Sigmoid colon (tissue), 7 donors: ENCODE measurements around the gene FURIN. TPM values are rescaled to one million over a fixed set of nuclear protein-coding genes. Genes with fewer than 3 reads are reported as not detected.

Experiments
- DNase-seq: peaks from one replicate; pipeline ENCODE4 v3.0.0-alpha.2; 2019
- H3K27ac ChIP-seq, 4 donors: fragments of 200-600 bp; sonication (generic); one replicate each; pipeline ENCODE4 v1.5.1; 2016 to 2019; ENCODE audit warnings: mild to moderate bottlenecking in 1 of 4
- H3K27me3 ChIP-seq, 3 donors: fragments of 200-600 bp; sonication (generic); one replicate each; pipeline ENCODE4 v1.5.1; 2019; ENCODE audit warnings: mild to moderate bottlenecking in 1 of 3
- H3K36me3 ChIP-seq, 4 donors: fragments of 200-600 bp; sonication (generic); one replicate each; pipeline ENCODE4 v1.5.1; 2016 to 2019
- H3K4me1 ChIP-seq, 4 donors: fragments of 200-600 bp; sonication (generic); one replicate each; pipeline ENCODE4 v1.5.1; 2017 to 2019
- H3K4me3 ChIP-seq, 4 donors: fragments of 200-600 bp; sonication (generic); one replicate each; pipeline ENCODE4 v1.5.1; 2017 to 2019; ENCODE audit warnings: mild to moderate bottlenecking in 2 of 4, moderate library complexity in 1 of 4
- H3K9me3 ChIP-seq, 4 donors: fragments of 200-600 bp in 3 of 4; sonication (generic) in 3 of 4; one replicate each; pipeline versions ENCODE4 v1.5.1 to v1.6.1; 2013 to 2019
- CTCF ChIP-seq, 4 experiments: fragments of 450-650 bp in 3 of 4; fragments of 200-600 bp in 1 of 4; IDR thresholded peaks; one replicate each; pipeline ENCODE4 v1.5.1; 2016 to 2019; ENCODE audit warnings: antibody characterized with exemption in 4 of 4, mild to moderate bottlenecking in 3 of 4, moderate library complexity in 2 of 4
- EP300 ChIP-seq, 4 donors: sonication (generic); formaldehyde crosslinking; IDR thresholded peaks; one replicate each; pipeline ENCODE4 v1.6.1; 2017; ENCODE audit warnings: antibody characterized with exemption in 4 of 4
- POLR2A ChIP-seq, 2 donors: fragments of 450-650 bp; IDR thresholded peaks; one replicate each; pipeline ENCODE4 v1.6.1; 2016; ENCODE audit warnings: antibody characterized with exemption in 2 of 2, mild to moderate bottlenecking in 2 of 2, moderate library complexity in 2 of 2
- POLR2AphosphoS5 ChIP-seq, 4 donors: sonication (generic); formaldehyde crosslinking; IDR thresholded peaks; one replicate each; pipeline ENCODE4 v1.6.1; 2017; ENCODE audit warnings: antibody characterized with exemption in 4 of 4
- WGBS, 2 donors: extraction: QIAGEN DNeasy Blood & Tissue Kit; methylation state at CpG; one replicate each; pipeline ENCODE4 v1.1.7; 2013; 5-methylcytosine and 5-hydroxymethylcytosine counted together
- intact Hi-C: fragments of 100-400 bp; cut with DNase I; formaldehyde crosslinking; loops from one replicate; pipeline ENCODE4 v1.15.1; 2023
- polyA plus RNA-seq, 3 donors: library from polyadenylated mRNA; stranded (reverse); fragments of 200-250 nt; gene quantifications; one replicate each; pipeline ENCODE4 v1.2.3, GENCODE V29; 2013
- total RNA-seq, 4 donors: library from RNA; depleted of rRNA; stranded (reverse); fragments of >200 nt; gene quantifications; one replicate each; pipeline ENCODE4 v1.1.0, GENCODE V29; 2016
- donor health status: healthy with polysubstance abuse.
- donor health status: Bipolar disorder and iron deficiency.
- donor health status: healthy.

FURIN gene
- total and polyA plus RNA-seq, 7 donors = 21.0 to 69.2 (median 24.6) TPM

DNA sequence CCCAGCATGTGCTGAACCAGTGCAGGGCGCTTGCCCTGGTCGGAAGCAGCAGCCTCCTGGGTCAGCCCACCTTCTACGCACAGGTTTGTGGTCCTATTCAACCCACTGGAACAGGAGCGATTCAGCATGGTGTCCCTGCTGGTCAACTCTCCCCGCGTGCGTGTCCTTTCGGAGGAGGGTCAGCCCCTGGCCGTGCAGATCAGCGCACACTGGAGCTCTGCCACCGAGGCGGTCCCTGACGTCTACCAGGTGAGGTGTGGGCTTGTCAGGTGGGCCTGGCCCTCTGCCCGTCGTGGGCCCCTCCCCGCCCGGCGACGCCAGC, 42.9 kb downstream of the FURIN start:
- WGBS, 2 donors = 92 to 94% methylated on average over 19 of the region's 19 CpGs
- Histone ChIP-seq H3K27ac (no peak overlapping the region), H3K27me3 (no peaks in the 10 kb centered on the region), H3K9me3 (no peaks in the 10 kb centered on the region), H3K36me3 (peaks cover 61 to 98% (median 84%) of the 10 kb centered on the region in 4 donors), H3K4me1 (peaks cover 0 to 5% (median 0%) of the 10 kb centered on the region in 4 donors), H3K4me3 (no peak overlapping the region)
- no peak for DNase-seq
- intact Hi-C loops = no loop called here
- TF ChIP-seq POLR2AphosphoS5 (IDR thresholded peaks at IDR 0.05) = no peak
- TF ChIP-seq EP300 (IDR thresholded peaks at IDR 0.05) = no peak
- TF ChIP-seq POLR2A (IDR thresholded peaks at IDR 0.05) = no peak
- TF ChIP-seq CTCF (IDR thresholded peaks at IDR 0.05) = no peak

DNA sequence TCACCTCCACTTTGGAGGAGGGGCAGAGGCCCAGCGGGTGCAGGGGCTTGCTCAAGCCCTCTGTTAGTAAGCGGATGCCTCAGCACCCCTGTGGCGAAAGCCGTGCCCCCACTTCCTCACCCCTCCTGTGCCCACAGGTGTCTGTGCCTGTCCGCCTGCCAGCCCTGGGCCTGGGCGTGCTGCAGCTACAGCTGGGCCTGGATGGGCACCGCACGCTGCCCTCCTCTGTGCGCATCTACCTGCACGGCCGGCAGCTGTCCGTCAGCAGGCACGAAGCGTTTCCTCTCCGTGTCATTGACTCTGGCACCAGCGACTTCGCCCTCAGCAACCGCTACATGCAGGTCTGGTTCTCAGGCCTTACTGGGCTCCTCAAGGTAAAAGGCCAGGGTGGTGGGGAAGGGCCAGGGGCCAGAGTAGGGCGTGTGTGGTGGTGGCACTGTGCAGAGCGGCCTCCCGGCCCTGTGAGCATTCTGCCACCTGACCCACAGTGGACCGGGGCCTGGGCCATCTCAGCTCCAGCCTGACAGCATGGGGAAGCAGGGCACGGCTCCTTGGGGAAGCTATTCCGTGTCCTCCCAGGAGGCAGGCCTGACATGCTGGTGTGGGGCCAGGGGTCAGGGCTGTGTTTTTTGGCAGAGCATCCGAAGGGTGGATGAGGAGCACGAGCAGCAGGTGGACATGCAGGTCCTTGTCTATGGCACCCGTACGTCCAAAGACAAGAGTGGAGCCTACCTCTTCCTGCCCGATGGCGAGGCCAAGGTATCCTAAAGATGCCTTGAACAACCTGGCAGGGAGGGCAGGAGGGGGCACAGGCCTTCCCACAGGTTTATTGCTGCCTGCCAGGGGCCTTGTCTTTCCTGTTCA, 43.8 kb downstream of the FURIN start:
- intact Hi-C loops = no loop called here
- WGBS, 2 donors = 95 to 96% methylated on average over 30 of the region's 30 CpGs
- H3K4me1 ChIP-seq = peaks cover 0 to 5% (median 0%) of the 10 kb centered on the region in 4 donors
- H3K27ac ChIP-seq = no peak overlapping the region
- DNase-seq = no peak
- no peaks in the 10 kb centered on the region for H3K27me3 ChIP-seq
- no peak for TF ChIP-seq CTCF (IDR thresholded peaks at IDR 0.05)
- TF ChIP-seq POLR2AphosphoS5 (IDR thresholded peaks at IDR 0.05) = no peak
- no peak for TF ChIP-seq EP300 (IDR thresholded peaks at IDR 0.05)
- no peak for TF ChIP-seq POLR2A (IDR thresholded peaks at IDR 0.05)
- peaks cover 62 to 98% (median 81%) of the 10 kb centered on the region in 4 donors for H3K36me3 ChIP-seq
- no peak overlapping the region for H3K4me3 ChIP-seq
- no peaks in the 10 kb centered on the region for H3K9me3 ChIP-seq

DNA sequence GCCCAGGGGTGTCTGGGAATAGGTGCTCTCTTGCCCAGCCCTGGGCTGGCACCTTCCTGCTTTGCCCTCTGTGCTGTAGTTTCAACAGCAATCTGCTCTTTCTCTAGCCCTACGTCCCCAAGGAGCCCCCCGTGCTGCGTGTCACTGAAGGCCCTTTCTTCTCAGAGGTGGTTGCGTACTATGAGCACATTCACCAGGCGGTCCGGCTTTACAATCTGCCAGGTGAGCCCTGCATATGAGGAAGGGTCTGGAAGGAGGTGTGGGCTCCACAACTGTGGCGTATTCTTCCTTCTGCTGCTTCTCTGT, 44.3 kb downstream of the FURIN start:
- Histone ChIP-seq H3K4me1 (peaks cover 0 to 5% (median 0%) of the 10 kb centered on the region in 4 donors), H3K36me3 (peaks cover 58 to 98% (median 78%) of the 10 kb centered on the region in 4 donors), H3K4me3 (no peak overlapping the region), H3K27ac (no peak overlapping the region), H3K9me3 (no peaks in the 10 kb centered on the region), H3K27me3 (no peaks in the 10 kb centered on the region)
- intact Hi-C loops = no loop called here
- TF ChIP-seq POLR2AphosphoS5 (IDR thresholded peaks at IDR 0.05) (no peak), CTCF (IDR thresholded peaks at IDR 0.05) (no peak), EP300 (IDR thresholded peaks at IDR 0.05) (no peak), POLR2A (IDR thresholded peaks at IDR 0.05) (no peak)
- no peak for DNase-seq
- WGBS, 2 donors = 97 to 98% methylated on average over 7 of the region's 7 CpGs

GRCh38 chr15:90913398-90913944, 45.1 kb downstream of the FURIN start:
- TF ChIP-seq POLR2A (IDR thresholded peaks at IDR 0.05) (no peak), CTCF (IDR thresholded peaks at IDR 0.05) (no peak)
- Histone ChIP-seq H3K4me1 (peaks cover 0 to 5% (median 0%) of the 10 kb centered on the region in 4 donors), H3K9me3 (no peaks in the 10 kb centered on the region), H3K4me3 (no peak overlapping the region), H3K36me3 (peaks cover 58 to 99% (median 82%) of the 10 kb centered on the region in 4 donors), H3K27me3 (no peaks in the 10 kb centered on the region), H3K27ac (no peak overlapping the region)
- 95 to 96% methylated on average over 12 of the region's 12 CpGs for WGBS, 2 donors
- DNase-seq = no peak
- intact Hi-C loops = no loop called here
